Epithelial cell of esophagus (primary cell): Measurements from ENCODE around the gene SPATA16.
"Not testable (repeated sequence)": the region's sequence is repeated elsewhere in the genome, so short reads cannot be mapped to it uniquely, and the experiment has no call there.

Experiments used
- DNase-seq: peaks from one replicate; pipeline ENCODE4 v3.0.0; 2010; ENCODE audit warnings: low read depth
- H3K4me3 ChIP-seq: 2 replicates; pipeline ENCODE4 v1.5.1; 2011; ENCODE audit warnings: mild to moderate bottlenecking, low read length, control low read depth
- CTCF ChIP-seq: IDR thresholded peaks from 2 replicates; pipeline ENCODE4 v1.5.1; 2011; ENCODE audit warnings: low read depth, mild to moderate bottlenecking, low read length, control low read depth, inconsistent platforms; ENCODE audit not compliant: insufficient read depth; ENCODE audit errors: missing control alignments

SPATA16 gene

GRCh38 chr3:173021547-173022185, 119.4 kb downstream of the SPATA16 start:
- DNase-seq = no peak

GRCh38 chr3:173020128-173020527, 120.9 kb downstream of the SPATA16 start:
- not testable (repeated sequence) for DNase-seq, H3K4me3 ChIP-seq

More at GRCh38 chr3:173021547-173022185, 119.4 kb downstream of the SPATA16 start:
- H3K4me3 ChIP-seq = no peak overlapping the region
- no peak for TF ChIP-seq CTCF

GRCh38 chr3:173019378-173019777, 121.7 kb downstream of the SPATA16 start:
- no peak for TF ChIP-seq CTCF

GRCh38 chr3:173018758-173019157, 122.3 kb downstream of the SPATA16 start:
- DNase-seq = no peak
- no peak overlapping the region for H3K4me3 ChIP-seq
- no peak for TF ChIP-seq CTCF

More at GRCh38 chr3:173019378-173019777, 121.7 kb downstream of the SPATA16 start:
- no peak overlapping the region for H3K4me3 ChIP-seq
- DNase-seq = no peak

GRCh38 chr3:173013219-173013832, 127.7 kb downstream of the SPATA16 start:
- TF ChIP-seq CTCF = no peak
- no peak for DNase-seq
- H3K4me3 ChIP-seq = no peak overlapping the region

- no peak for TF ChIP-seq CTCF
- no peak for DNase-seq
- no peak overlapping the region for H3K4me3 ChIP-seq
Observed at GRCh38 chr3:173009410-173009809, 131.6 kb downstream of the SPATA16 start.

GRCh38 chr3:173008978-173009377, 132.1 kb downstream of the SPATA16 start:
- DNase-seq = no peak
- no peak overlapping the region for H3K4me3 ChIP-seq
- TF ChIP-seq CTCF = no peak
